ENCODE results near the gene SNRNP35. TPM values are rescaled to one million over a fixed set of nuclear protein-coding genes. Genes with fewer than 3 reads are reported as not detected.
"Not testable (repeated sequence)": the region's sequence is repeated elsewhere in the genome, so short reads cannot be mapped to it uniquely, and the experiment has no call there.

Gene SNRNP35
- total RNA-seq, 1 donor from 2014 or later, result 23.0 TPM

DNA sequence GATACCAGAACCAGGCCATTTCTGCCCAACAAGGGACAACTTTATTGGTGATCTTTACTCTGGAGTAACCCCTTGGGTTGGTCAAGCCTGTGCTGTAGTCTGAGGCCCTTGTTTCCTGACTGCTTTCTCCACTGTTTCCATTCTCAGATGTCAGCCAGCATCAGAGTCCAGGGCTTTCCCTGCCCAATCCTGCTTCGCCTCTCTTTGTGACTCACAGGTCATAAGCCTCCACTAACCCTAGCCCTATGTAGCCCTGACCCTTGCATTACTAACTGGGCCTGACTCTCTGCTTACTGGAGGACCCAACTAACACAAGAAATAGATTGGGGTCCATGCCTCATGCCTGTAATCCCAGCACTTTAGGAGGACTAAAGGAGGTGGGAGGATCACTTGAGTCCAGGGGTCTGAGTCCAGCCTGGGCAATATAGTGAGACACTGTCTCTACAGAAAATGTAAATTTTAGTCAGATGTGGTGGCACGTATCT lies 8.6 kb upstream of the SNRNP35 start:
- H3K27ac ChIP-seq (replicated peaks), result no peak overlapping the region
- H3K4me3 ChIP-seq, result no peak overlapping the region
- no peaks in the 10 kb centered on the region for H3K9me3 ChIP-seq (replicated peaks)
- no peaks in the 10 kb centered on the region for H3K36me3 ChIP-seq
- peaks cover 25% of the 10 kb centered on the region for H3K4me1 ChIP-seq
- DNase-seq, result no peak
- no peaks in the 10 kb centered on the region for H3K27me3 ChIP-seq (ENCODE audit: low read depth)
- intact Hi-C loops (cut with micrococcal nuclease), result no loop called here
- TF ChIP-seq, protein P1, sequence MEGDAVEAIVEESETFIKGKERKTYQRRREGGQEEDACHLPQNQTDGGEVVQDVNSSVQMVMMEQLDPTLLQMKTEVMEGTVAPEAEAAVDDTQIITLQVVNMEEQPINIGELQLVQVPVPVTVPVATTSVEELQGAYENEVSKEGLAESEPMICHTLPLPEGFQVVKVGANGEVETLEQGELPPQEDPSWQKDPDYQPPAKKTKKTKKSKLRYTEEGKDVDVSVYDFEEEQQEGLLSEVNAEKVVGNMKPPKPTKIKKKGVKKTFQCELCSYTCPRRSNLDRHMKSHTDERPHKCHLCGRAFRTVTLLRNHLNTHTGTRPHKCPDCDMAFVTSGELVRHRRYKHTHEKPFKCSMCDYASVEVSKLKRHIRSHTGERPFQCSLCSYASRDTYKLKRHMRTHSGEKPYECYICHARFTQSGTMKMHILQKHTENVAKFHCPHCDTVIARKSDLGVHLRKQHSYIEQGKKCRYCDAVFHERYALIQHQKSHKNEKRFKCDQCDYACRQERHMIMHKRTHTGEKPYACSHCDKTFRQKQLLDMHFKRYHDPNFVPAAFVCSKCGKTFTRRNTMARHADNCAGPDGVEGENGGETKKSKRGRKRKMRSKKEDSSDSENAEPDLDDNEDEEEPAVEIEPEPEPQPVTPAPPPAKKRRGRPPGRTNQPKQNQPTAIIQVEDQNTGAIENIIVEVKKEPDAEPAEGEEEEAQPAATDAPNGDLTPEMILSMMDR (IDR thresholded peaks at IDR 0.05; ENCODE audit: borderline replicate concordance), result no peak

GRCh38 chr12:123449856-123450255 lies 8.1 kb upstream of the SNRNP35 start:
- no peak overlapping the region for H3K4me3 ChIP-seq
- no peaks in the 10 kb centered on the region for H3K36me3 ChIP-seq
- intact Hi-C loops (cut with micrococcal nuclease), result no loop called here
- H3K4me1 ChIP-seq, result peaks cover 20% of the 10 kb centered on the region
- TF ChIP-seq, protein P1 (IDR thresholded peaks at IDR 0.05; ENCODE audit: borderline replicate concordance), result no peak
- DNase-seq, result no peak
- no peak overlapping the region for H3K27ac ChIP-seq (replicated peaks)
- no peaks in the 10 kb centered on the region for H3K9me3 ChIP-seq (replicated peaks)
- no peaks in the 10 kb centered on the region for H3K27me3 ChIP-seq (ENCODE audit: low read depth)

- TF ChIP-seq, protein P1 (IDR thresholded peaks at IDR 0.05; ENCODE audit: borderline replicate concordance), result no peak
- Histone ChIP-seq H3K27ac (replicated peaks) (no peak overlapping the region), H3K36me3 (no peaks in the 10 kb centered on the region), H3K4me3 (no peak overlapping the region), H3K4me1 (peaks cover 12% of the 10 kb centered on the region), H3K27me3 (ENCODE audit: low read depth) (no peaks in the 10 kb centered on the region), H3K9me3 (replicated peaks) (no peaks in the 10 kb centered on the region)
- no peak for DNase-seq
- intact Hi-C loops (cut with micrococcal nuclease), result no loop called here
Measured at GRCh38 chr12:123450636-123451035, 7.3 kb upstream of the SNRNP35 start.

DNA sequence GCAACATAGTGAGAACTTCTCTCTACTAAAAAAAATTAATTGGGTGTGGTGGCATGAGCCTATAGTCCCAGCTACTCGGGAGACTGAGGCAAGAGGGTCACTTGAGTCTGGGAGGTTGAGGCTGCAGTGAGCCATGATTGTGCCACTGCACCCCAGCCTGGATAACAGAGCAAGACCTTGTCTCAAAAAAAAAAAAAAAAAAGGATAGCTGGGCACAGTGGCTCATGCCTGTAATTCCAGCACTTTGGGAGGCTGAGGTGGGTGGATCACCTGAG lies 5.7 kb upstream of the SNRNP35 start:
- H3K4me3 ChIP-seq; H3K9me3 ChIP-seq (replicated peaks); intact Hi-C loops (cut with micrococcal nuclease); H3K4me1 ChIP-seq; H3K27ac ChIP-seq (replicated peaks); DNase-seq; H3K36me3 ChIP-seq; H3K27me3 ChIP-seq (ENCODE audit: low read depth): not testable (repeated sequence)

DNA sequence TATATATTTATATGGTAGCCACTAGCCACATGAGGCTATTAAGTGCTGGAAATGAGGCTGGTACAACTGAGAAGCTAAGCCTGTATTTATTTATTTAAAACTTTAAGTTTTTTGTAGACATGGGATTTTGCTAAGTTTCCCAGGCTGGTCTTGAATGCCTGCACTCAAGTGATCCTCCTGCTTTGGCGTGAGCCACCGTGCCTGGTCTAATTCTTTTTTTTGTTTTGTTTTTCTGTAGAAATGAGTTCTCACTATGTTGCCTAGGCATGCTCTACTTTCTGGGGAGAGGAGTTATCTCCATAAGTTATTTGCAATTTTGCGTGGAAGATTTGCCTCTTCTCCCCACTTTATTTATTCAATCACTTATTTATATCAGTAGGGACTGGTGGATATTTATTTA lies 4.8 kb upstream of the SNRNP35 start:
- Histone ChIP-seq H3K4me3 (no peak overlapping the region), H3K36me3 (no peaks in the 10 kb centered on the region), H3K9me3 (replicated peaks) (no peaks in the 10 kb centered on the region), H3K27me3 (ENCODE audit: low read depth) (no peaks in the 10 kb centered on the region), H3K27ac (replicated peaks) (no peak overlapping the region), H3K4me1 (peaks cover 3% of the 10 kb centered on the region)
- TF ChIP-seq, protein P1 (IDR thresholded peaks at IDR 0.05; ENCODE audit: borderline replicate concordance), result no peak
- intact Hi-C loops (cut with micrococcal nuclease), result no loop called here
- no peak for DNase-seq

GRCh38 chr12:123463174-123463573 lies 5.2 kb downstream of the SNRNP35 start:
- H3K4me3 ChIP-seq; H3K27me3 ChIP-seq (ENCODE audit: low read depth); intact Hi-C loops (cut with micrococcal nuclease); H3K27ac ChIP-seq (replicated peaks); DNase-seq; H3K9me3 ChIP-seq (replicated peaks): not testable (repeated sequence)
- H3K36me3 ChIP-seq, result peaks cover 24% of the 10 kb centered on the region
- H3K4me1 ChIP-seq, result peaks cover 59% of the 10 kb centered on the region

DNA sequence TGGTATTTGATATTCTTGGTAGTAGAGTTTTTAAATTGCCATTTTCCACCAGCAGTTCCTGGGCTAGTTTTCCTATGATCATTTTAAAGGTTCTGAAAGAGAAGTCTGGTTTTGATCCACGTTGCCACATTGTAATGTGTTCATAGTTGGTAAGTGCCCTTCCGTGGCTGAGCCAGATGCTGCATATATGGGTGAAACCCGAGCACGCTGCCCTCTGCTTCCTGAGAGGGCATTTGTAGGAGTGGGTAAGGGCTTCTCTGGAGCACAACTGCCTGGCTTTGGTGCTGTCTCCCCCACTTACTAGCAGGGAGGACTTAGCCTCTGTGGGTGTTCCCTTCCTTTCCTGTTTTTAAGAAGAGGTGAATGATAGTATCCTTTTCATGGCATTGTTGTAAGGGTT lies 7.1 kb downstream of the SNRNP35 start:
- DNase-seq, result no peak
- Histone ChIP-seq H3K4me1 (peaks cover 40% of the 10 kb centered on the region), H3K9me3 (replicated peaks) (no peaks in the 10 kb centered on the region), H3K27ac (replicated peaks) (peak overlapping the region; percentile 63), H3K4me3 (no peak overlapping the region), H3K27me3 (ENCODE audit: low read depth) (no peaks in the 10 kb centered on the region), H3K36me3 (peaks cover 28% of the 10 kb centered on the region)
- intact Hi-C loops (cut with micrococcal nuclease), result no loop called here
- TF ChIP-seq, protein P1 (IDR thresholded peaks at IDR 0.05; ENCODE audit: borderline replicate concordance), result no peak

Measured in left ventricle myocardium inferior (tissue), 1 donor.